ENCODE data around the gene FEM1A.
"Not testable (repeated sequence)": the region's sequence is repeated elsewhere in the genome, so short reads cannot be mapped to it uniquely, and the experiment has no call there.

The FEM1A gene

GRCh38 chr19:4791183-4792018 is at the start of gene FEM1A:
Gene FEM1A, plus strand, starts transcription at chr19:4791734. Its CDS starts 121 bp downstream, at chr19:4791855.
- peak; percentile 100 for DNase-seq

GRCh38 chr19:4742723-4743646 is 48.5 kb upstream of the FEM1A start:
- DNase-seq, result peak; percentile 57

- DNase-seq, result no peak
Observed at GRCh38 chr19:4744451-4745174, 46.9 kb upstream of the FEM1A start.

GRCh38 chr19:4745175-4745574 is 46.4 kb upstream of the FEM1A start:
- DNase-seq, result not testable (repeated sequence)

- DNase-seq, result no peak
Observed at GRCh38 chr19:4745986-4746385, 45.5 kb upstream of the FEM1A start.

- DNase-seq, result no peak
Observed at GRCh38 chr19:4748185-4748584, 43.3 kb upstream of the FEM1A start.

GRCh38 chr19:4748589-4748988 is 42.9 kb upstream of the FEM1A start:
- peak; percentile 70 for DNase-seq

- DNase-seq, result no peak
Observed at GRCh38 chr19:4749870-4750590, 41.5 kb upstream of the FEM1A start.

GRCh38 chr19:4754248-4754647 is 37.3 kb upstream of the FEM1A start:
- peak; percentile 89 for DNase-seq

- no peak for DNase-seq
Observed at GRCh38 chr19:4755459-4755858, 36.1 kb upstream of the FEM1A start.

- no peak for DNase-seq
Observed at GRCh38 chr19:4758082-4758481, 33.5 kb upstream of the FEM1A start.

GRCh38 chr19:4758659-4759058 is 32.9 kb upstream of the FEM1A start:
- no peak for DNase-seq

- DNase-seq, result peak; percentile 82
Observed at GRCh38 chr19:4759388-4760284, 31.9 kb upstream of the FEM1A start.

- no peak for DNase-seq
Observed at GRCh38 chr19:4760285-4760650, 31.3 kb upstream of the FEM1A start.

GRCh38 chr19:4763021-4763420 is 28.5 kb upstream of the FEM1A start:
- no peak for DNase-seq

GRCh38 chr19:4764393-4764660 is 27.2 kb upstream of the FEM1A start:
- DNase-seq, result no peak

- DNase-seq, result peak; percentile 93
Observed at GRCh38 chr19:4768934-4769777, 22.4 kb upstream of the FEM1A start.

GRCh38 chr19:4772566-4772965 is 19.0 kb upstream of the FEM1A start:
- no peak for DNase-seq

GRCh38 chr19:4773047-4773640 is 18.4 kb upstream of the FEM1A start:
- no peak for DNase-seq

GRCh38 chr19:4774136-4774535 is 17.4 kb upstream of the FEM1A start:
- peak; percentile 44 for DNase-seq

Data from NCI-H2171 (cell line).